Panc1 (cell line): ENCODE measurements around the gene DEGS2. TPM values are rescaled to one million over a fixed set of nuclear protein-coding genes. Genes with fewer than 3 reads are reported as not detected.

ENCODE experiments used
- ATAC-seq: fragments of 200-7000 bp; cut with Tn5 transposase; 2 replicates; pipeline ENCODE4 v1.9.1; 2020; ENCODE audit warnings: mild to moderate bottlenecking, moderate library complexity
- BruUV-seq: library from RNA; stranded (reverse); fragments of 400-500 nt; replicated peaks from 2 replicates; lab custom pipeline; 2021; lab: Mats Ljungman, UMichigan
- CTCF ChIA-PET: fragments of 300-600 bp; sonication (Branson Sonifier 250); formaldehyde crosslinking; loops from one replicate; lab custom pipeline; 2022; ENCODE audit warnings: antibody characterized with exemption; lab: Charles Lee
- POLR2A ChIA-PET: fragments of 300-600 bp; sonication (Branson Sonifier 250); formaldehyde crosslinking; loops from one replicate; lab custom pipeline; 2022; ENCODE audit warnings: antibody characterized with exemption; lab: Charles Lee
- DNase-seq: peaks from one replicate; pipeline ENCODE4 v3.0.0-alpha.2; 2010; ENCODE audit warnings: low read depth, low spot score
- H3K27ac ChIP-seq: 2 replicates; pipeline ENCODE4 v1.5.1; 2011; ENCODE audit warnings: mild to moderate bottlenecking, low read length, inconsistent platforms
- H3K27me3 ChIP-seq: fragments of 200-500 bp; sonication (Bioruptor generic); 2 replicates; pipeline ENCODE4 v1.6.0; 2014; ENCODE audit warnings: low read length, inconsistent platforms; ENCODE audit not compliant: control insufficient read depth, insufficient read depth
- H3K36me3 ChIP-seq: fragments of 200-500 bp; sonication (Bioruptor generic); 2 replicates; pipeline ENCODE4 v1.5.1; 2014; ENCODE audit warnings: inconsistent platforms, mild to moderate bottlenecking, low read length, moderate library complexity; ENCODE audit not compliant: control insufficient read depth, insufficient read depth
- H3K4me1 ChIP-seq: 2 replicates; pipeline ENCODE4 v1.5.1; 2011; ENCODE audit warnings: inconsistent platforms, mild to moderate bottlenecking, low read length, moderate library complexity; ENCODE audit not compliant: control insufficient read depth, insufficient read depth
- H3K4me3 ChIP-seq, 2 experiments: 2 replicates each; pipeline ENCODE4 v1.5.1; 2011 to 2012; ENCODE audit warnings: low read depth in 2 of 2, low read length in 2 of 2, mild to moderate bottlenecking in 2 of 2, inconsistent platforms in 1 of 2, moderate library complexity in 1 of 2
- H3K9me3 ChIP-seq: fragments of 200-500 bp; sonication (Bioruptor generic); 2 replicates; pipeline ENCODE4 v1.5.1; 2014; ENCODE audit warnings: low read depth, mild to moderate bottlenecking, inconsistent platforms, low read length, moderate library complexity; ENCODE audit not compliant: control insufficient read depth, insufficient read depth
- CTCF ChIP-seq: fragments of 450-650 bp; IDR thresholded peaks from 2 replicates; pipeline ENCODE4 v1.5.1; 2017; ENCODE audit warnings: mild to moderate bottlenecking
- POLR2AphosphoS5 ChIP-seq: IDR thresholded peaks from 2 replicates; pipeline ENCODE4 v1.6.1; 2012; ENCODE audit warnings: mild to moderate bottlenecking, low read depth, low read length, moderate library complexity
- REST ChIP-seq, 2 experiments: IDR thresholded peaks; 2 replicates each; pipeline ENCODE4 v1.6.1; 2011 to 2012; ENCODE audit warnings: low read depth in 2 of 2, control low read depth in 1 of 2, low read length in 1 of 2, mild to moderate bottlenecking in 1 of 2, moderate library complexity in 1 of 2; ENCODE audit not compliant: insufficient read depth in 1 of 2
- SIN3A ChIP-seq: IDR thresholded peaks from 2 replicates; pipeline ENCODE4 v1.6.1; 2012; ENCODE audit warnings: low read depth, mild to moderate bottlenecking, low read length, moderate library complexity, borderline replicate concordance; ENCODE audit not compliant: insufficient read depth
- TCF7L2 ChIP-seq: IDR thresholded peaks from 2 replicates; pipeline ENCODE4 v1.6.1; 2011; ENCODE audit warnings: mild to moderate bottlenecking, low read depth, low read length, inconsistent platforms
- in situ Hi-C: cut with HindIII; loops from 2 replicates; pipeline ENCODE4 v1.10.0; 2016; ENCODE audit warnings: low sequenced_read_pairs, low pct_unique_long_range_greater_than_20kb
- intact Hi-C: fragments of 100-400 bp; cut with micrococcal nuclease; formaldehyde crosslinking; loops from one replicate; pipeline ENCODE4 v1.10.0; 2022; ENCODE audit not compliant: unreplicated experiment
- total RNA-seq: library from RNA; stranded (reverse); gene quantifications from one replicate; pipeline ENCODE4 v1.2.1, GENCODE V29; 2021; ENCODE audit not compliant: unreplicated experiment

Gene DEGS2
- total RNA-seq, 1 experiment from 2014 or later = 4.9 TPM

GRCh38 chr14:100202712-100203111 is 43.3 kb upstream of the DEGS2 start:
- intact Hi-C loops = no loop called here
- DNase-seq (no peak), ATAC-seq (no peak)
- no peaks in the 10 kb centered on the region for H3K4me1 ChIP-seq
- H3K9me3 ChIP-seq = no peaks in the 10 kb centered on the region
- H3K36me3 ChIP-seq = no peaks in the 10 kb centered on the region
- H3K4me3 ChIP-seq = no peak overlapping the region
- ChIA-PET POLR2A (no interaction called here), CTCF (no interaction called here)
- TF ChIP-seq SIN3A (no peak), TCF7L2 (no peak), REST (IDR thresholded peaks at IDR 0.05; ENCODE audit: insufficient read depth in 1 of 2, low read depth in 2 of 2, low read length in 1 of 2) (no peak), CTCF (no peak), POLR2AphosphoS5 (no peak)
- no peak overlapping the region for H3K27ac ChIP-seq
- no peaks in the 10 kb centered on the region for H3K27me3 ChIP-seq
- no TSS peak for BruUV-seq
- in situ Hi-C loops = no loop called here

GRCh38 chr14:100201701-100202100 is 42.3 kb upstream of the DEGS2 start:
- in situ Hi-C loops (no loop called here), intact Hi-C loops (no loop called here)
- ATAC-seq = no peak
- no TSS peak for BruUV-seq
- TF ChIP-seq REST (IDR thresholded peaks at IDR 0.05; ENCODE audit: insufficient read depth in 1 of 2, low read depth in 2 of 2, low read length in 1 of 2) (no peak), POLR2AphosphoS5 (no peak), TCF7L2 (no peak), SIN3A (no peak), CTCF (no peak)
- ChIA-PET POLR2A (no interaction called here), CTCF (no interaction called here)
- no peak for DNase-seq
- H3K4me1 ChIP-seq = no peaks in the 10 kb centered on the region
- no peaks in the 10 kb centered on the region for H3K9me3 ChIP-seq
- H3K4me3 ChIP-seq = no peak overlapping the region
- H3K27ac ChIP-seq = no peak overlapping the region
- H3K27me3 ChIP-seq = no peaks in the 10 kb centered on the region
- no peaks in the 10 kb centered on the region for H3K36me3 ChIP-seq
